ENCODE measurements around the gene IL12A.
A peak's percentile ranks its signal among the peaks of the same experiment; 100 is the strongest.

The IL12A gene

DNA sequence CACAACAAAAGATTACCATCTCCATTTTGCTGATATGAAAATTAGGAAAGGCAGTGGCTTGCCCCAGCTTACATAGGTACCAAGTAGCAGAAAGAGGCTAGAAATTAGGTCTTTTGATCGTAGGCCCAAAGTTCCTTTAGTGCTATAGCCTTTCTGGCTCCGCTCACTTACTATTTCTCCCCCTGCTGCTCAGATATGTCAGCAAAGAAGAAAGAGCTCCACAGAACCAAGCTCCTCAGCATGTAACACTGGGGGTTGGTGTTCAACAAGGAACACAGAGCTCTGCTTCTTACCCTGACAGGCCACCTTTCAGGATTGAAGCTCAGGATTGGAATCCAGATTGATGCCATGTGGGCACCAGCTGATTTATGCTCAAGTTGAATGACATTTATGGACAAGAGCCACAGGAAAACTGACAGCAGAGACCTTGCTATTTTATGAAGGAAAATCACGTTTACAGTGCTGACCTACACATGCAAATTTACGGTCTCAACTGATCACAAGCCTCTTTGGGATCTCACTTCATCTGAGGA lies 6.1 kb upstream of the IL12A start:
- in situ Hi-C loops (cut with HindIII; ENCODE audit: low pct_ligation_motif_present, low pct_unique_long_range_greater_than_20kb, low sequenced_read_pairs): no loop called here
- DNase-seq: no peak

GRCh38 chr3:159987291-159987711 lies 1.3 kb upstream of the IL12A start:
- no peak for DNase-seq
- in situ Hi-C loops (cut with HindIII; ENCODE audit: low pct_ligation_motif_present, low pct_unique_long_range_greater_than_20kb, low sequenced_read_pairs): no loop called here

DNA sequence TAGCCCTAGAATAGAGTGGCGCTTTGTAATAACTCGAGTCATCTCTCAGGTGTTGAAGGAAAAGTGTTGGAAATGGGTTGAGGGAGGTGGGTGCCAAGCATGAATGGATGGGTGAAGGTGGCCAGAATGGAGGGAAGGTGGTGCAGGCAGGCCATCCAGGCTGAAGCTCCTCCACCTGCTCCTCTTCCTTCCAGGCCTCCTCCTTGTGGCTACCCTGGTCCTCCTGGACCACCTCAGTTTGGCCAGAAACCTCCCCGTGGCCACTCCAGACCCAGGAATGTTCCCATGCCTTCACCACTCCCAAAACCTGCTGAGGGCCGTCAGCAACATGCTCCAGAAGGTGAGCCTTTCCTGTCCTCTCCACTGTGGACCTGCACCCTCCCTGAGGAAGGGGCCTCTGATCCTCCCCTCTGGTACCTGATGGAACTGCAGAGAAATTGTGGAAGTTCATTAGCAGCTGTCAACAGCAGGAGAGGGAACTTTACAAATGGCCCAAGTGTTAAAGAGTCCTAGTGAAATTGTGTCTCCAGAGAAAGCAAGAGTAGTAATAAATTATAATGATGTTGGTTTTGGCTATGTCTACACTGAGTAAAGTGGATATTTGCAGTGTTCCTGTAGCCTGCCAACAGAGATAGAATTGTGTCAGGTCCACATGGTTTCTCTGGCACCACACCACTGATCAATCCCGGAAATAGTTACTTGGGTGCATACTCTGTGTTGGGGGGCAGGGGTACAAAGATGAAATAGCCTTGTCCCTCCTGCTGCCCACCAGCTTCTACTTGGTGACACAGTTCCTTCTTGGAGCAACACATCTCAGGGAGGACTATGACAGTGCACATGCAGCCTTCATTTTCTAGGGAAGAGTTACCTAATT lies 1.6 kb downstream of the IL12A start:
- in situ Hi-C loops (cut with HindIII; ENCODE audit: low pct_ligation_motif_present, low pct_unique_long_range_greater_than_20kb, low sequenced_read_pairs): no loop called here
- no peak for DNase-seq

GRCh38 chr3:159991591-159991990 lies 3.0 kb downstream of the IL12A start:
- in situ Hi-C loops (cut with HindIII; ENCODE audit: low pct_ligation_motif_present, low pct_unique_long_range_greater_than_20kb, low sequenced_read_pairs): no loop called here
- no peak for DNase-seq

DNA sequence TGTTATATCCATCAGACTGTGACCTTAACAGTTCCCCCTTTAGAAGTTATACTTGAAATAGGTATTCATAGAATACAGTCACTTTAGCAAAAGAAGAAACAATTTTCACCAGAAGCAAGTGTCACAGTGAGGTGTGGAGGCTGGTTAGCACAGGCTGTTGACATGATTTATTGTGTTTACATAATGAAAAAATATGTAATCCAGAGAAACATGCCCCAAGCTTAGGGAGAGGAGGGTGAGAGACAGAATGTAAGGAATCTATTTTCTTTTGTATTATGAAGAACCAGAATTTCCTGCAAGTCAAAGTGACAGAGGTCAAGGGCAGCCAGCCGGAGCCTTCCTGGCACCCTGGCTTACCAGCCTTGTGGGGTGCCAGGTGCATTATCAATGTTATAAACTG lies 4.0 kb downstream of the IL12A start:
- in situ Hi-C loops (cut with HindIII; ENCODE audit: low pct_ligation_motif_present, low pct_unique_long_range_greater_than_20kb, low sequenced_read_pairs): no loop called here
- no peak for DNase-seq

DNA sequence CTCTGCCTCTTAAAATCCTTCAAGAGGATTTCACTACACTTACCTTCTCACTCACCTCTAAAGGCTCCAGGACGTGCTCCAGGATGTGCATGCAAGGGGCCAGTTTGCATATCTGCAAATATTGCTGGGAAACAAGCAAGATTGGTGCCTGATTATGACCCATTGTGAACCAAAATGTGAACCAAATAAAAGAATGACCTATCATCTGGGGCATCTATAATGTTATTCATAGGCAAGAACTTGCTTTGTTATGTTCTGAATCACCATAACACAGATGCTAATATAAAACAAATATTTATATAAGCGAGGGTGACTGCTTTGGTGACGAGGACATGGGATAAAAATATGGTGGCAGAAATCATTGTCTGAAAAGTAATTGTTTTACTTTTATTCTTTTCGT lies 5.5 kb downstream of the IL12A start:
- in situ Hi-C loops (cut with HindIII; ENCODE audit: low pct_ligation_motif_present, low pct_unique_long_range_greater_than_20kb, low sequenced_read_pairs): no loop called here
- no peak for DNase-seq

DNA sequence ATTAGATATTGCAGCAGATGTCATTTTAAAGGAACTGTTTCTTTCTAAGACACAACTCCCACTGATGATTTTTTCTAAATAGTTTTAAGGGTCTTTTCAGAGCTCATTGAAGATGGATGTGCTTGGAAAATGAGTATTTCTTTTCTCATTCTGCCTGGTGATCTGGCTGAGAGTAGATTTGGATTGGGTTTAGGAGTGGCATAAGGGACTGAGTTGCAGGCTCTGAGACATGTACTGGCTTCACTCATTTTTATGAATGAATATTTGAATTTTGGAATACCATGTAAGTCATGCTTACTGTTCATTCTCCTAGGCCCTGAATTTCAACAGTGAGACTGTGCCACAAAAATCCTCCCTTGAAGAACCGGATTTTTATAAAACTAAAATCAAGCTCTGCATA lies 6.5 kb downstream of the IL12A start:
- DNase-seq: no peak
- in situ Hi-C loops (cut with HindIII; ENCODE audit: low pct_ligation_motif_present, low pct_unique_long_range_greater_than_20kb, low sequenced_read_pairs): no loop called here

- DNase-seq: no peak
- in situ Hi-C loops (cut with HindIII; ENCODE audit: low pct_ligation_motif_present, low pct_unique_long_range_greater_than_20kb, low sequenced_read_pairs): no loop called here
These were observed 7.4 kb downstream of the IL12A start for GRCh38 chr3:159996018-159996417.

GRCh38 chr3:159996959-159997358 lies 8.3 kb downstream of the IL12A start:
- in situ Hi-C loops (cut with HindIII; ENCODE audit: low pct_ligation_motif_present, low pct_unique_long_range_greater_than_20kb, low sequenced_read_pairs): no loop called here
- no peak for DNase-seq

- DNase-seq: no peak
- in situ Hi-C loops (cut with HindIII; ENCODE audit: low pct_ligation_motif_present, low pct_unique_long_range_greater_than_20kb, low sequenced_read_pairs): no loop called here
These were observed 12.6 kb downstream of the IL12A start for GRCh38 chr3:160001148-160001760.

GRCh38 chr3:160001850-160002623 lies 13.4 kb downstream of the IL12A start:
- no peak for DNase-seq
- in situ Hi-C loops (cut with HindIII; ENCODE audit: low pct_ligation_motif_present, low pct_unique_long_range_greater_than_20kb, low sequenced_read_pairs): no loop called here

- in situ Hi-C loops (cut with HindIII; ENCODE audit: low pct_ligation_motif_present, low pct_unique_long_range_greater_than_20kb, low sequenced_read_pairs): no loop called here
- DNase-seq: peak; percentile 62
These were observed 15.0 kb downstream of the IL12A start for GRCh38 chr3:160003520-160004128.

DNA sequence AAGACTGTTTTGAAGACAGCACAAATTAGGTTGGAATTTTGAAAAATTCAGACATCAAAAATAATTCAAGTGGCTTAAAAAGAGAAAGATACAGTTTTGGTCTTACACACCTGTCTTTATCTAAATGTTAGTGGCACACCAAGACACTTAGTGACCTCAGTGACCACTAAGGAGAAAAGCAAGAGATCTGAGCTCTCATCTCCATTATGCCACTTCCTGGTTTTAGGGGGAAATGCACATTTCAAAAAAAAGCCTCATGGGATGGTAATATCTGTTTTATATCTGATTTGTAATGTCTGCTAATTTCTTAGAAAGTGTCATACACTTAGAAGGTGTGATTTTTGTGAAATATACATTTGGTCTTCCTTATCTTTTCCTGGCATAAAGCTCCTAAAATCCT lies 16.4 kb downstream of the IL12A start:
- in situ Hi-C loops (cut with HindIII; ENCODE audit: low pct_ligation_motif_present, low pct_unique_long_range_greater_than_20kb, low sequenced_read_pairs): no loop called here
- DNase-seq: no peak

- in situ Hi-C loops (cut with HindIII; ENCODE audit: low pct_ligation_motif_present, low pct_unique_long_range_greater_than_20kb, low sequenced_read_pairs): no loop called here
- DNase-seq: peak; percentile 71
These were observed 17.9 kb downstream of the IL12A start for GRCh38 chr3:160006282-160007163.

- no peak for DNase-seq
- in situ Hi-C loops (cut with HindIII; ENCODE audit: low pct_ligation_motif_present, low pct_unique_long_range_greater_than_20kb, low sequenced_read_pairs): no loop called here
These were observed 20.3 kb downstream of the IL12A start for GRCh38 chr3:160008961-160009360.

GRCh38 chr3:160009525-160009924 lies 20.9 kb downstream of the IL12A start:
- no peak for DNase-seq
- in situ Hi-C loops (cut with HindIII; ENCODE audit: low pct_ligation_motif_present, low pct_unique_long_range_greater_than_20kb, low sequenced_read_pairs): no loop called here

- in situ Hi-C loops (cut with HindIII; ENCODE audit: low pct_ligation_motif_present, low pct_unique_long_range_greater_than_20kb, low sequenced_read_pairs): no loop called here
- no peak for DNase-seq
These were observed 21.9 kb downstream of the IL12A start for GRCh38 chr3:160010578-160010977.

- in situ Hi-C loops (cut with HindIII; ENCODE audit: low pct_ligation_motif_present, low pct_unique_long_range_greater_than_20kb, low sequenced_read_pairs): no loop called here
- no peak for DNase-seq
These were observed 23.5 kb downstream of the IL12A start for GRCh38 chr3:160012108-160012507.

Data from ACHN (cell line).